ENCODE measurements around the gene CARD10.

GRCh38 chr22:37522482-37522881 lies 3.3 kb upstream of the CARD10 start:
- no peak for TF ChIP-seq CTCF (conservative IDR thresholded peaks at IDR 0.05; ENCODE audit: low read length)
- TF ChIP-seq EZH2phosphoT487 (IDR thresholded peaks at IDR 0.05; ENCODE audit: borderline replicate concordance) = no peak

Measured in Loucy (cell line).